ENCODE data around the gene MARK1. TPM values are rescaled to one million over a fixed set of nuclear protein-coding genes. Genes with fewer than 3 reads are reported as not detected.
A peak's percentile ranks its signal among the peaks of the same experiment; 100 is the strongest.

MARK1 gene
- total and polyA plus RNA-seq, 2 of the 4 experiments (the other 2 are of a cell fraction) = not detected

DNA sequence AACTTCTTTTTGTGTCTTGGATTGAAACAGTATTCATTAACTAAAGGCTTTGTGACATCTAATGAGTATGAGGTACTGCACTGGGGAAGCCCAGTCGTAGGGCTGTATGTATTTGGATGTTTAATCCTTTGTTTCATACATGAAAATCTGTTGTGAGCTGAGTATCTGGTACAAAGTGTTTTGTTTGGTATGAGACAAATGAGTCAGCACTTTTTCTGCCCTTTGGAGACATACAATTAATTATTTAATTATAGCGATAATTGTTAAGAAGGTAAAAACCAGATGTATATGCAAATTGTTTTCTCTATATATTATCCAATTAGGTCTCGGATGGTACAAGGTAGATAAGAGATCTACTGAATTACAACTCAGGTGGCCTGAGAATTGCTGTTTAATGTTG lies 36.3 kb downstream of the MARK1 start:
- Histone ChIP-seq H3K9me3 (ENCODE audit: control insufficient read depth, insufficient read depth, low read length) (no peaks in the 10 kb centered on the region), H4K20me1 (ENCODE audit: insufficient read depth, low read length) (no peaks in the 10 kb centered on the region), H2BK20ac (ENCODE audit: low read depth, low read length) (no peak overlapping the region), H3K23ac (ENCODE audit: low read depth, low read length) (no peak overlapping the region), H3K18ac (ENCODE audit: low read depth, low read length) (no peak overlapping the region), H3K27me3 (ENCODE audit: control insufficient read depth, insufficient read depth, low read length) (no peaks in the 10 kb centered on the region), H3K14ac (replicated peaks; ENCODE audit: low read depth, low read length) (no peak overlapping the region), H3K4ac (ENCODE audit: low read depth, low read length) (no peak overlapping the region), H3K27ac (ENCODE audit: insufficient read depth, low read length) (no peak overlapping the region), H2AK9ac (replicated peaks; ENCODE audit: low read depth, low read length, poor library complexity) (no peak overlapping the region), H2AK5ac (ENCODE audit: low read depth, low read length) (no peak overlapping the region), H3K9ac (ENCODE audit: low read depth, low read length) (no peak overlapping the region), H3K9me1 (ENCODE audit: insufficient read depth, low read length) (no peaks in the 10 kb centered on the region), H3K4me2 (ENCODE audit: low read depth, low read length) (no peak overlapping the region), H4K8ac (ENCODE audit: low read depth in 2 of 2, low read length in 2 of 2) (no peak overlapping the region), H4K91ac (ENCODE audit: insufficient read depth, low read depth, low read length) (no peak overlapping the region), H3K56ac (ENCODE audit: extremely low read depth, insufficient read depth, low read length) (no peak overlapping the region), H2BK5ac (ENCODE audit: low read depth, low read length, poor library complexity, severe bottlenecking) (no peak overlapping the region), H3K4me3 (ENCODE audit: insufficient read depth, low read depth, low read length) (no peak overlapping the region), H2BK120ac (ENCODE audit: low read depth, low read length) (no peak overlapping the region), H3K4me1 (ENCODE audit: control insufficient read depth, insufficient read depth, low read length) (no peaks in the 10 kb centered on the region), H2AFZ (replicated peaks; ENCODE audit: low read length, poor library complexity) (no peak overlapping the region), H2BK15ac (ENCODE audit: low read depth, low read length) (no peak overlapping the region), H4K5ac (ENCODE audit: low read depth, low read length) (no peak overlapping the region), H3K79me1 (ENCODE audit: low read depth in 1 of 2, low read length in 2 of 2) (no peaks in the 10 kb centered on the region), H3K36me3 (ENCODE audit: control insufficient read depth, insufficient read depth, low read length) (no peaks in the 10 kb centered on the region)
- no CpG with 5 or more reads among the region's 3 CpGs for WGBS, 2 experiments (ENCODE audit: extremely low coverage in 2 of 2, insufficient read length in 1 of 2)
- CTCF ChIA-PET = no interaction called here
- POLR2A ChIA-PET (ENCODE audit: unreplicated experiment) = no interaction called here
- intact Hi-C loops (cut with micrococcal nuclease) (no loop called here), in situ Hi-C loops (cut with MboI; ENCODE audit: low sequenced_read_pairs) (no loop called here), dilution Hi-C loops (cut with HindIII; ENCODE audit: low sequenced_read_pairs, unreplicated experiment) (no loop called here)
- ATAC-seq (ENCODE audit: low read depth) (no peak), DNase-seq (no peak)
- TF ChIP-seq RCOR1 (IDR thresholded peaks at IDR 0.05; ENCODE audit: insufficient replicate concordance, low read length) (no peak), CEBPB (IDR thresholded peaks at IDR 0.05; ENCODE audit: low read depth, low read length) (no peak), MXI1 (IDR thresholded peaks at IDR 0.05; ENCODE audit: borderline replicate concordance, low read depth, low read length) (no peak), FOS (IDR thresholded peaks at IDR 0.05; ENCODE audit: low read depth, low read length) (no peak), CHD1 (IDR thresholded peaks at IDR 0.05; ENCODE audit: low read depth, low read length) (no peak), MAFK (IDR thresholded peaks at IDR 0.05; ENCODE audit: low read depth, low read length) (peak; percentile 57), NFE2L2 (IDR thresholded peaks at IDR 0.05; ENCODE audit: low read depth, low read length) (peak; percentile 67), BHLHE40 (IDR thresholded peaks at IDR 0.05; ENCODE audit: low read depth, low read length) (no peak)
- TF ChIP-seq, protein P1, sequence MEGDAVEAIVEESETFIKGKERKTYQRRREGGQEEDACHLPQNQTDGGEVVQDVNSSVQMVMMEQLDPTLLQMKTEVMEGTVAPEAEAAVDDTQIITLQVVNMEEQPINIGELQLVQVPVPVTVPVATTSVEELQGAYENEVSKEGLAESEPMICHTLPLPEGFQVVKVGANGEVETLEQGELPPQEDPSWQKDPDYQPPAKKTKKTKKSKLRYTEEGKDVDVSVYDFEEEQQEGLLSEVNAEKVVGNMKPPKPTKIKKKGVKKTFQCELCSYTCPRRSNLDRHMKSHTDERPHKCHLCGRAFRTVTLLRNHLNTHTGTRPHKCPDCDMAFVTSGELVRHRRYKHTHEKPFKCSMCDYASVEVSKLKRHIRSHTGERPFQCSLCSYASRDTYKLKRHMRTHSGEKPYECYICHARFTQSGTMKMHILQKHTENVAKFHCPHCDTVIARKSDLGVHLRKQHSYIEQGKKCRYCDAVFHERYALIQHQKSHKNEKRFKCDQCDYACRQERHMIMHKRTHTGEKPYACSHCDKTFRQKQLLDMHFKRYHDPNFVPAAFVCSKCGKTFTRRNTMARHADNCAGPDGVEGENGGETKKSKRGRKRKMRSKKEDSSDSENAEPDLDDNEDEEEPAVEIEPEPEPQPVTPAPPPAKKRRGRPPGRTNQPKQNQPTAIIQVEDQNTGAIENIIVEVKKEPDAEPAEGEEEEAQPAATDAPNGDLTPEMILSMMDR (conservative IDR thresholded peaks at IDR 0.05; ENCODE audit: low read depth, low read length) = no peak
- TF ChIP-seq, protein P2, sequence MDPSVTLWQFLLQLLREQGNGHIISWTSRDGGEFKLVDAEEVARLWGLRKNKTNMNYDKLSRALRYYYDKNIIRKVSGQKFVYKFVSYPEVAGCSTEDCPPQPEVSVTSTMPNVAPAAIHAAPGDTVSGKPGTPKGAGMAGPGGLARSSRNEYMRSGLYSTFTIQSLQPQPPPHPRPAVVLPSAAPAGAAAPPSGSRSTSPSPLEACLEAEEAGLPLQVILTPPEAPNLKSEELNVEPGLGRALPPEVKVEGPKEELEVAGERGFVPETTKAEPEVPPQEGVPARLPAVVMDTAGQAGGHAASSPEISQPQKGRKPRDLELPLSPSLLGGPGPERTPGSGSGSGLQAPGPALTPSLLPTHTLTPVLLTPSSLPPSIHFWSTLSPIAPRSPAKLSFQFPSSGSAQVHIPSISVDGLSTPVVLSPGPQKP (IDR thresholded peaks at IDR 0.05; ENCODE audit: borderline replicate concordance, low read depth, low read length) = no peak
- BruUV-seq (replicated peaks) = no TSS peak
